Embryonic facial prominence (tissue), 1 donor: ENCODE data around the gene ICOS.
"Not testable (repeated sequence)": the region's sequence is repeated elsewhere in the genome, so short reads cannot be mapped to it uniquely, and the experiment has no call there.

Experiments used
- DNase-seq: peaks from one replicate; pipeline ENCODE4 v3.0.0-alpha.2; 2016; ENCODE audit errors: extremely low spot score

Gene ICOS

GRCh38 chr2:203973676-203974075, 37.1 kb downstream of the ICOS start:
- DNase-seq = no peak

GRCh38 chr2:203975912-203976311, 39.3 kb downstream of the ICOS start:
- no peak for DNase-seq

- DNase-seq = no peak
Observed at GRCh38 chr2:203982276-203982675, 45.7 kb downstream of the ICOS start.

- no peak for DNase-seq
Observed at GRCh38 chr2:203983064-203983715, 46.6 kb downstream of the ICOS start.

- DNase-seq = not testable (repeated sequence)
Observed at GRCh38 chr2:203985978-203986377, 49.4 kb downstream of the ICOS start.

GRCh38 chr2:203987959-203988358, 51.4 kb downstream of the ICOS start:
- DNase-seq = no peak

GRCh38 chr2:203988500-203989260, 52.1 kb downstream of the ICOS start:
- no peak for DNase-seq

- DNase-seq = no peak
Observed at GRCh38 chr2:203989521-203989920, 53.0 kb downstream of the ICOS start.

GRCh38 chr2:203992509-203992908, 55.9 kb downstream of the ICOS start:
- DNase-seq = no peak

GRCh38 chr2:203993011-203993410, 56.4 kb downstream of the ICOS start:
- DNase-seq = no peak

GRCh38 chr2:203993560-203993959, 57.0 kb downstream of the ICOS start:
- DNase-seq = no peak

- DNase-seq = no peak
Observed at GRCh38 chr2:203994735-203995134, 58.2 kb downstream of the ICOS start.

- no peak for DNase-seq
Observed at GRCh38 chr2:203996692-203997091, 60.1 kb downstream of the ICOS start.

- DNase-seq = no peak
Observed at GRCh38 chr2:203997481-203997880, 60.9 kb downstream of the ICOS start.

GRCh38 chr2:203997980-203998809, 61.6 kb downstream of the ICOS start:
- DNase-seq = no peak

- DNase-seq = no peak
Observed at GRCh38 chr2:203999835-204000234, 63.3 kb downstream of the ICOS start.

GRCh38 chr2:204000446-204000845, 63.9 kb downstream of the ICOS start:
- DNase-seq = no peak

GRCh38 chr2:204003276-204003990, 66.9 kb downstream of the ICOS start:
- DNase-seq = no peak

GRCh38 chr2:204004912-204005311, 68.3 kb downstream of the ICOS start:
- no peak for DNase-seq

- no peak for DNase-seq
Observed at GRCh38 chr2:204005940-204006721, 69.6 kb downstream of the ICOS start.

GRCh38 chr2:204008352-204008751, 71.8 kb downstream of the ICOS start:
- no peak for DNase-seq
